ENCODE measurements around the gene ZNF575.

Gene ZNF575

DNA sequence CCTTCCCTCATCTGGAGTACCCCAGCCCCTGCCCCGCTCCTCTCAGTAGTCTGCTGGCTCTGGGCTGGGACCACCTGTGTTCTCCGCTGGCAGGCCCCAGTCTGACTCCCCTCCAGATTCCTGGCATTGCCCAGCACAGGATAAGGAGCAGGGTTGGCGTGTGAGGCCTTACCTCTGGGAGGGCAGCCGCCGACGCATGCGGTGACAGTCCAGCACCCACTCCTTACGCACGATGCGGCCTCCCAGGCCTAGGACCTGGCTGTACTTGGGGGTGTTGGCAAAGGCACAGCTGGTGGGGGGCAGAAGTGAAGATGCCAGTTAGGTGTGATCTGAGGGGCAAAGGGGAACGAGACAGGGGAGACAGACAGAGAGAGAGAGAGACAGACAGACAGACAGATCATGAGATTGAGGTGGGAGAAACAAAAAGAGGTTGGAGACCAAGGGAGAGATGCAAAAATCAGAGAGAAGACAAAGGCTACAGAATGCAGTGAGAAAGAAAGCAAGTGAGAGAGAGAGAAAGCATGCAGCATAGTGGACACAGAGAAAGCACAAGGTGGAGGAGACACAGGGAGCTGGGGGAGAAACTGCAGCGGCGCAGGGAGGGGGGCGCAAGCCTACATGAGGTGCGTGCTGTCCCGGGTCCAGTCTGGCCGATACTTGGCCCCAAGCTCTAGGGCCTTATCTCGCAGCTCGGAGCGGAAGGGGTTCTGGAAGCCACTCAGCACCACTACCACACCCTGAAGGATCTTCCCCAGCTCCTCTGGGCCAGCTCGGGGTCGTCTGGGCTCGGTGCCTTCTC, 18.6 kb downstream of the ZNF575 start:
- H3K4me3 ChIP-seq (ENCODE audit: control insufficient read depth, low read depth, low read length): no peak overlapping the region
- TF ChIP-seq, protein P1, sequence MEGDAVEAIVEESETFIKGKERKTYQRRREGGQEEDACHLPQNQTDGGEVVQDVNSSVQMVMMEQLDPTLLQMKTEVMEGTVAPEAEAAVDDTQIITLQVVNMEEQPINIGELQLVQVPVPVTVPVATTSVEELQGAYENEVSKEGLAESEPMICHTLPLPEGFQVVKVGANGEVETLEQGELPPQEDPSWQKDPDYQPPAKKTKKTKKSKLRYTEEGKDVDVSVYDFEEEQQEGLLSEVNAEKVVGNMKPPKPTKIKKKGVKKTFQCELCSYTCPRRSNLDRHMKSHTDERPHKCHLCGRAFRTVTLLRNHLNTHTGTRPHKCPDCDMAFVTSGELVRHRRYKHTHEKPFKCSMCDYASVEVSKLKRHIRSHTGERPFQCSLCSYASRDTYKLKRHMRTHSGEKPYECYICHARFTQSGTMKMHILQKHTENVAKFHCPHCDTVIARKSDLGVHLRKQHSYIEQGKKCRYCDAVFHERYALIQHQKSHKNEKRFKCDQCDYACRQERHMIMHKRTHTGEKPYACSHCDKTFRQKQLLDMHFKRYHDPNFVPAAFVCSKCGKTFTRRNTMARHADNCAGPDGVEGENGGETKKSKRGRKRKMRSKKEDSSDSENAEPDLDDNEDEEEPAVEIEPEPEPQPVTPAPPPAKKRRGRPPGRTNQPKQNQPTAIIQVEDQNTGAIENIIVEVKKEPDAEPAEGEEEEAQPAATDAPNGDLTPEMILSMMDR (conservative IDR thresholded peaks at IDR 0.05; ENCODE audit: control insufficient read depth, insufficient read depth, low read depth, low read length): no peak
- no peak for DNase-seq (ENCODE audit: low read depth)

DNA sequence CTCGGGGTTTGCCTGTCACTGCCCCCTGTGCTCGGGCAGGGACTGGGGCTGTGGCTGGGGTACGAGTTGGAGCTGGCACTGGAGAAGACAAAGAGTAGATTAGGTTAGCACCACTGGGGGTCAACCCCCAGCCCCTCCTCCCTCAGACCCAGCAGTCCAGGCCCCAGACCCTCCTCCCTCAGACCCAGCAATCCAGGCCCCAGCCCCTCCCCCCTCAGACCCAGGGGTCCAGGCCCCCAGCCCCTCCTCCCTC, 19.1 kb downstream of the ZNF575 start:
- H3K4me3 ChIP-seq (ENCODE audit: control insufficient read depth, low read depth, low read length): no peak overlapping the region
- TF ChIP-seq, protein P1 (conservative IDR thresholded peaks at IDR 0.05; ENCODE audit: control insufficient read depth, insufficient read depth, low read depth, low read length): no peak
- DNase-seq (ENCODE audit: low read depth): no peak

DNA sequence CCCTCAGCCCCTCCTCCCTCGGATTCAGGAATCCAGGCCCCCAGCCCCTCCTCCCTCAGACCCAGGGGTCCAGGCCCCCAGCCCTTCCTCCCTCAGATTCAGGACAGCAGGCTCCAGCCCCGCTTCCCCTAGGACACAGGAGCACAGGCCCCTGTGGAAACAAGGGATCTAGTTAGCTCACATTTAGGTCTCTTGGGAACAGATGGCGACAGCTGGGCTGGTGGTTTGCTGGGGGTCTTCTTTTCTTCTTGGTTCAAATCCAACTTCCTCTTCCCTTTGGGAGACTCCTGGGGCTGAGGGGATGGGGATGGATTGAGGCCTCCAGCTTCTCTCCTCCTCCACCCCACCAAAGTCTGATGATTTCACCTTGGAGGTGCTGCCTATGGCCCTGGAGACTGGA, 19.6 kb downstream of the ZNF575 start:
- TF ChIP-seq, protein P1 (conservative IDR thresholded peaks at IDR 0.05; ENCODE audit: control insufficient read depth, insufficient read depth, low read depth, low read length): no peak
- DNase-seq (ENCODE audit: low read depth): no peak
- no peak overlapping the region for H3K4me3 ChIP-seq (ENCODE audit: control insufficient read depth, low read depth, low read length)

DNA sequence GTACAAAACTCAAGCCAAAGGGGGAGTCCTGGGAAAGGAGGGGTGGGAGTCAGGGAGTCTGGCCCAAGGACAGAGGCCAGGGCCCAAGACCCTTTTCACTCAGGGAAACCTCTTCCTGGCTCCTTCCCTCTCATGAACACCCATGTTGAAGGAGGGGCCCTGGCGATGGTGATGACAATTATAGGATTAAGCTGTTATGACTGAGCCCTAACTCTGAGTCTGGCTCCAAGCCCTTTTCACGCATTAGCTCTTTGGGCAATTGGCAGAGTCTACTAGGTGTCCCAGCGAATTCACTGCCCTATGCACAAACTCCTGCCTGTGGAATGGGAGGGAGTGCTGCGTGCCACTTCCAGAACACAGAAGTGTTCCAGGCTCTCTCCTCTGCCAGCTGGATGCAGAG, 20.7 kb downstream of the ZNF575 start:
- TF ChIP-seq, protein P1 (conservative IDR thresholded peaks at IDR 0.05; ENCODE audit: control insufficient read depth, insufficient read depth, low read depth, low read length): no peak
- no peak for DNase-seq (ENCODE audit: low read depth)
- H3K4me3 ChIP-seq (ENCODE audit: control insufficient read depth, low read depth, low read length): no peak overlapping the region

DNA sequence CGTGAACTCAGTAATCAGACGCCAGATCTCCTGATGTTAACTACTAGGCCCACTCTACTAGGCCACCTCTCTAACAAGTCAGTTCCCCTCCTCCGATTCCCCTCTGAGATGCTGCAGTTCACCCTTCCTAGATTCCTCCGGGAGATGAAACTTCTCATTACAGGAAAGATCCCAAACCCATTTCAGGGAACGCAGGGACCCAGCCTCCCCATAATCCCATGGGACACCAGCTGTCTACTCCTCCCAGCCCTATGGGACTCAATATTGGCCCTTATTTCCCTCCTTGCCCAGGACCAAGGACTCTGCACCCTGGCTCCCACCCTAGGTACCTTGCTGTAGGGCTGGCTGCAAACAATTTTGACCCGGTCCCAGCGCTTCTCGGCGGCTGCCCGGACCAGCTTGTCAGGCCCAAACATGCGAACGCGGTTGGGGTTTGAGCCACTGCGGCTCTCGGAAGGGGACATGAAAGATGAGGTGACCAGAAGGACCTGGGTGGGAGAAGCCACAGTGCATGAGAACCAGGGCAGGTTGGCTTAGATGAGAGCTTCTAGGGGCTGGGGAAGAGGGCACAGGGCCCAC, 21.4 kb downstream of the ZNF575 start:
- no peak for DNase-seq (ENCODE audit: low read depth)
- TF ChIP-seq, protein P1 (conservative IDR thresholded peaks at IDR 0.05; ENCODE audit: control insufficient read depth, insufficient read depth, low read depth, low read length): no peak
- H3K4me3 ChIP-seq (ENCODE audit: control insufficient read depth, low read depth, low read length): no peak overlapping the region

DNA sequence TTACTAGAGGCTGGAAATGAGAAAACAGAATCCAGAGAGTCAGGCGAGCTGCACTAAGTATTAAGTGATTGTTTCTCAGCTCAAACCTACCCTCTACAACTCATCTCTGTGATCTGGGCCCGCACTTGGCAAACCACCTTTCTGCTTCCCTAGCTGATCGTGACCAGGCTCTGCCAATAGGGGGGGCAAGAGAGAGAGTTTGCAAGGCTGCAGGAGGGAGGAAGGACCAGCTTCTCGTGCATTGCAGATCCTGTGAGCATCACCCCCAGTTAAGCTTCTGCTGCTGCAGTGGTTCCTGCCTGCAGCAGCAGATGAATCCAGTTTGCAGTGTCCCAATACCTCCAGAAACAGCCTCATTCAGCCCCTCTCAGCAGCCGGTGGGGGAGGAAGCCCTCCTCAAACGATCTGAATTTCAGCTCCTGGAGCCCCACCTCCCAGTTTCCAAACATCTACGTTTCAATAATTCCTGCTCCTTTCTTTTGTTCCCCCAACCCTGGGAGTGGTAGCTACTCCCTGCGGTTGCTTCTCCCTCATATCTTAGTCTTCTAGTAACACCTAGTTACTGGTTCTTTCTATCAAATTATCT, 22.3 kb downstream of the ZNF575 start:
- DNase-seq (ENCODE audit: low read depth): peak; percentile 69
- H3K4me3 ChIP-seq (ENCODE audit: control insufficient read depth, low read depth, low read length): no peak overlapping the region
- TF ChIP-seq, protein P1 (conservative IDR thresholded peaks at IDR 0.05; ENCODE audit: control insufficient read depth, insufficient read depth, low read depth, low read length): peak; percentile 92
